Trophoblast cell (in vitro differentiated cells and primary cell): Measurements from ENCODE around the gene MCF2L.
"Not testable (repeated sequence)": the region's sequence is repeated elsewhere in the genome, so short reads cannot be mapped to it uniquely, and the experiment has no call there.

Experiments
- DNase-seq, 2 donors: peaks; one replicate each; pipeline ENCODE4 v3.0.0-alpha.2; 2016
- H2AFZ ChIP-seq: 2 replicates; pipeline ENCODE4 v1.6.1; 2013; ENCODE audit warnings: low read length, moderate library complexity, mild to moderate bottlenecking; ENCODE audit not compliant: insufficient read depth, poor library complexity
- H2AK5ac ChIP-seq: 2 replicates; pipeline ENCODE4 v1.6.1; 2013; ENCODE audit warnings: mild to moderate bottlenecking, low read length
- H2BK120ac ChIP-seq: 2 replicates; pipeline ENCODE4 v1.6.1; 2013; ENCODE audit warnings: low read length, mild to moderate bottlenecking, moderate library complexity; ENCODE audit not compliant: insufficient read depth, poor library complexity
- H2BK12ac ChIP-seq: 2 replicates; pipeline ENCODE4 v1.6.1; 2013; ENCODE audit warnings: mild to moderate bottlenecking, low read length, moderate library complexity
- H2BK5ac ChIP-seq: 2 replicates; pipeline ENCODE4 v1.6.1; 2013; ENCODE audit warnings: low read length, low read depth, moderate library complexity, mild to moderate bottlenecking; ENCODE audit not compliant: poor library complexity
- H3K14ac ChIP-seq: 2 replicates; pipeline ENCODE4 v1.6.1; 2013; ENCODE audit warnings: mild to moderate bottlenecking, low read length
- H3K18ac ChIP-seq: 2 replicates; pipeline ENCODE4 v1.6.1; 2013; ENCODE audit warnings: mild to moderate bottlenecking, low read length
- H3K23ac ChIP-seq: 2 replicates; pipeline ENCODE4 v1.6.1; 2013; ENCODE audit warnings: low read length
- H3K27ac ChIP-seq: 2 replicates; pipeline ENCODE4 v1.5.1; 2013; ENCODE audit warnings: low read depth, mild to moderate bottlenecking, inconsistent platforms, low read length, moderate library complexity
- H3K27me3 ChIP-seq: 2 replicates; pipeline ENCODE4 v1.6.1; 2013; ENCODE audit warnings: inconsistent platforms, mild to moderate bottlenecking, low read length, moderate library complexity; ENCODE audit not compliant: insufficient read depth
- H3K36me3 ChIP-seq, 2 experiments: 1 replicate in 1 of 2; 2 replicates in 1 of 2; pipeline ENCODE4 v1.6.1; 2013; ENCODE audit warnings: low read length in 2 of 2, mild to moderate bottlenecking in 2 of 2, moderate library complexity in 1 of 2; ENCODE audit not compliant: insufficient read depth in 2 of 2, control insufficient read depth in 1 of 2
- H3K4ac ChIP-seq: 2 replicates; pipeline ENCODE4 v1.6.1; 2013; ENCODE audit warnings: low read depth, mild to moderate bottlenecking, low read length, moderate library complexity
- H3K4me1 ChIP-seq, 2 experiments: 1 replicate in 1 of 2; 2 replicates in 1 of 2; pipeline ENCODE4 v1.6.1; 2013; ENCODE audit warnings: low read length in 2 of 2, mild to moderate bottlenecking in 2 of 2, moderate library complexity in 1 of 2; ENCODE audit not compliant: insufficient read depth in 2 of 2, control insufficient read depth in 1 of 2
- H3K4me2 ChIP-seq: 2 replicates; pipeline ENCODE4 v1.6.1; 2013; ENCODE audit warnings: inconsistent platforms, mild to moderate bottlenecking, low read length, moderate library complexity
- H3K4me3 ChIP-seq: 2 replicates; pipeline ENCODE4 v1.5.1; 2013; ENCODE audit warnings: mild to moderate bottlenecking, low read depth, low read length, inconsistent platforms
- H3K79me1 ChIP-seq: one replicate; pipeline ENCODE4 v1.6.1; 2013; ENCODE audit warnings: low read length
- H3K79me2 ChIP-seq: 2 replicates; pipeline ENCODE4 v1.6.1; 2013; ENCODE audit warnings: low read length, mild to moderate bottlenecking; ENCODE audit not compliant: control insufficient read depth, insufficient read depth, poor library complexity
- H3K9ac ChIP-seq: 2 replicates; pipeline ENCODE4 v1.6.1; 2013; ENCODE audit warnings: mild to moderate bottlenecking, low read length
- H3K9me3 ChIP-seq: 2 replicates; pipeline ENCODE4 v1.6.1; 2013; ENCODE audit warnings: low read depth, mild to moderate bottlenecking, control low read depth, inconsistent platforms, low read length; ENCODE audit not compliant: insufficient read depth
- H4K12ac ChIP-seq: 2 replicates; pipeline ENCODE4 v1.6.1; 2013; ENCODE audit warnings: low read depth, mild to moderate bottlenecking, low read length, moderate library complexity
- H4K8ac ChIP-seq: 2 replicates; pipeline ENCODE4 v1.6.1; 2013; ENCODE audit warnings: low read depth, mild to moderate bottlenecking, low read length, moderate library complexity
- H4K91ac ChIP-seq: one replicate; pipeline ENCODE4 v1.6.1; 2013; ENCODE audit warnings: low read depth, mild to moderate bottlenecking, low read length, moderate library complexity
- WGBS: extraction: QIAGEN DNeasy Blood & Tissue Kit; methylation state at CpG from one replicate; pipeline ENCODE4 v1.1.7; 2013; ENCODE audit warnings: missing lambda C conversion rate; ENCODE audit not compliant: insufficient read length, insufficient coverage; ENCODE audit errors: extremely low coverage; 5-methylcytosine and 5-hydroxymethylcytosine counted together

The MCF2L gene

GRCh38 chr13:113030259-113030640 is 61.2 kb downstream of the MCF2L start:
- WGBS = no CpG with 5 or more reads among the region's 38 CpGs
- H3K27me3 ChIP-seq, H3K4me2 ChIP-seq, H3K9me3 ChIP-seq, H4K91ac ChIP-seq, H3K36me3 ChIP-seq, H3K4me3 ChIP-seq, H2AK5ac ChIP-seq, H2BK12ac ChIP-seq, H3K27ac ChIP-seq, H2AFZ ChIP-seq, H3K9ac ChIP-seq, H2BK120ac ChIP-seq, DNase-seq, H3K14ac ChIP-seq, H4K8ac ChIP-seq, H3K4ac ChIP-seq, H3K79me1 ChIP-seq, H4K12ac ChIP-seq, H3K23ac ChIP-seq, H3K18ac ChIP-seq, H2BK5ac ChIP-seq, H3K79me2 ChIP-seq: not testable (repeated sequence)
- H3K4me1 ChIP-seq = peaks cover 4 to 10% of the 10 kb centered on the region in 2 experiments

- Histone ChIP-seq H3K4me2 (no peak overlapping the region), H3K27me3 (no peaks in the 10 kb centered on the region), H3K27ac (no peak overlapping the region), H4K12ac (no peak overlapping the region), H3K79me1 (no peaks in the 10 kb centered on the region), H2AK5ac (no peak overlapping the region), H3K9ac (no peak overlapping the region), H2BK12ac (no peak overlapping the region), H2BK5ac (no peak overlapping the region), H2AFZ (no peak overlapping the region), H2BK120ac (no peak overlapping the region), H4K91ac (no peak overlapping the region), H3K4ac (no peak overlapping the region), H3K4me1 (peaks cover 4 to 8% of the 10 kb centered on the region in 2 experiments), H3K9me3 (peaks cover 7% of the 10 kb centered on the region), H3K23ac (no peak overlapping the region), H3K36me3 (no peaks in the 10 kb centered on the region), H3K14ac (no peak overlapping the region), H3K4me3 (peak overlapping the region; percentile 54), H3K18ac (no peak overlapping the region), H3K79me2 (no peaks in the 10 kb centered on the region), H4K8ac (no peak overlapping the region)
- no peak for DNase-seq
- WGBS = no CpG with 5 or more reads among the region's 7 CpGs
Observed at GRCh38 chr13:113031465-113031864, 62.5 kb downstream of the MCF2L start.

DNA sequence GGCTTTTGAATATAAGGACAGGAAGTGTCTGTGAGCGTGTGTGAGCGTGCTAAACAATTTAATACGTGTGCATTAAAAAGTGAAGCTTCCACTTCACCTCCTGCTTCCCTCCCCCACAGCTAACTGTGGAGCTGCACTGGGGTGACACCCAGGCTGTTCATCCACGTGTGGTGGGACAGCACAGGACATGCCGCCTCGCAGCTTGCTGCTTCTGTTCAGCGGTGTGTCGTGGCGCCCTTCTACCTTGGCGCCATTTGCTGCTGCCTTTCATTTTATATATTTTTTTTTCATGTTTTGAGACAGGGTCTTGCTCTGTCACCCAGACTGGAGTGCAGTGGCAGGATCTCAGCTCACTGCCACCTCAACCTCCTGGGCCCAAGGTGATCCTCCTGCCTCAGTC is 63.3 kb downstream of the MCF2L start:
- H3K23ac ChIP-seq = no peak overlapping the region
- H4K12ac ChIP-seq = no peak overlapping the region
- no peak overlapping the region for H3K4ac ChIP-seq
- H3K18ac ChIP-seq = no peak overlapping the region
- DNase-seq = no peak
- H3K79me2 ChIP-seq = no peaks in the 10 kb centered on the region
- H3K27me3 ChIP-seq = no peaks in the 10 kb centered on the region
- H3K4me1 ChIP-seq = peaks cover 0 to under 1% of the 10 kb centered on the region in 2 experiments
- H3K36me3 ChIP-seq = no peaks in the 10 kb centered on the region
- H3K9ac ChIP-seq = no peak overlapping the region
- H2BK120ac ChIP-seq = no peak overlapping the region
- no peak overlapping the region for H2AFZ ChIP-seq
- H4K91ac ChIP-seq = no peak overlapping the region
- peaks cover 7% of the 10 kb centered on the region for H3K9me3 ChIP-seq
- H4K8ac ChIP-seq = no peak overlapping the region
- H2AK5ac ChIP-seq = no peak overlapping the region
- H3K27ac ChIP-seq = no peak overlapping the region
- WGBS = no CpG with 5 or more reads among the region's 10 CpGs
- no peaks in the 10 kb centered on the region for H3K79me1 ChIP-seq
- H3K14ac ChIP-seq = no peak overlapping the region
- no peak overlapping the region for H3K4me2 ChIP-seq
- H3K4me3 ChIP-seq = no peak overlapping the region
- H2BK5ac ChIP-seq = no peak overlapping the region
- no peak overlapping the region for H2BK12ac ChIP-seq

GRCh38 chr13:113033054-113033850 is 64.2 kb downstream of the MCF2L start:
- Histone ChIP-seq H3K79me2 (no peaks in the 10 kb centered on the region), H3K4ac (no peak overlapping the region), H3K9me3 (peaks cover 7% of the 10 kb centered on the region)

More at GRCh38 chr13:113033054-113033850, 64.2 kb downstream of the MCF2L start:
- H3K4me3 ChIP-seq = no peak overlapping the region
- H3K18ac ChIP-seq = no peak overlapping the region
- no peak overlapping the region for H2BK12ac ChIP-seq
- no peak overlapping the region for H4K12ac ChIP-seq
- no peaks in the 10 kb centered on the region for H3K4me1 ChIP-seq
- no peak overlapping the region for H3K9ac ChIP-seq
- no peak overlapping the region for H3K27ac ChIP-seq
- H3K79me1 ChIP-seq = no peaks in the 10 kb centered on the region
- no peak overlapping the region for H4K91ac ChIP-seq
- H3K4me2 ChIP-seq = no peak overlapping the region
- DNase-seq = no peak
- H2BK120ac ChIP-seq = no peak overlapping the region
- no peaks in the 10 kb centered on the region for H3K36me3 ChIP-seq
- no peak overlapping the region for H2AK5ac ChIP-seq
- H3K27me3 ChIP-seq = no peaks in the 10 kb centered on the region
- H3K14ac ChIP-seq = no peak overlapping the region
- no peak overlapping the region for H4K8ac ChIP-seq
- WGBS = no CpG with 5 or more reads among the region's 43 CpGs
- H3K23ac ChIP-seq = no peak overlapping the region
- H2AFZ ChIP-seq = no peak overlapping the region
- H2BK5ac ChIP-seq = no peak overlapping the region
